ENCODE results near the gene RERE. TPM values are rescaled to one million over a fixed set of nuclear protein-coding genes. Genes with fewer than 3 reads are reported as not detected.

RERE gene
- total RNA-seq, 1 donor from 2014 or later = 124 TPM

GRCh38 chr1:8684590-8684989, 132.8 kb downstream of the RERE start:
- Histone ChIP-seq H2AFZ (ENCODE audit: low read depth, low read length) (no peak overlapping the region), H3K4me3 (ENCODE audit: insufficient read depth, low read depth, low read length) (no peak overlapping the region), H3K9ac (ENCODE audit: low read length) (no peak overlapping the region), H4K20me1 (ENCODE audit: insufficient read depth, low read length) (peaks cover 50% of the 10 kb centered on the region), H3K27me3 (ENCODE audit: insufficient read depth, low read length) (no peaks in the 10 kb centered on the region), H3K9me3 (ENCODE audit: insufficient read depth, low read depth, low read length) (no peaks in the 10 kb centered on the region), H3K4me1 (ENCODE audit: insufficient read depth, low read length) (peaks cover 5% of the 10 kb centered on the region), H3K27ac (ENCODE audit: low read depth, low read length) (no peak overlapping the region), H3K36me3 (ENCODE audit: insufficient read depth, low read length) (no peaks in the 10 kb centered on the region), H3K79me2 (ENCODE audit: insufficient read depth, low read length) (peaks cover 80% of the 10 kb centered on the region), H3K4me2 (ENCODE audit: low read length) (no peak overlapping the region)
- FAIRE-seq = no peak
- no peaks in the 10 kb centered on the region for H3K9me3 Mint-ChIP-seq (ENCODE audit: unreplicated experiment)
- H3K36me3 Mint-ChIP-seq (ENCODE audit: low read depth, unreplicated experiment) = peaks cover 7% of the 10 kb centered on the region
- no peaks in the 10 kb centered on the region for H3K27me3 Mint-ChIP-seq (ENCODE audit: low read depth, unreplicated experiment)
- TF ChIP-seq EZH2 (IDR thresholded peaks at IDR 0.05; ENCODE audit: insufficient read depth, low read length) (no peak), CTCF (IDR thresholded peaks at IDR 0.05; ENCODE audit: insufficient read depth, low read depth, low read length) (no peak)
- H3K27ac Mint-ChIP-seq (ENCODE audit: unreplicated experiment) = peak overlapping the region; percentile 14
- no peak for DNase-seq (ENCODE audit: low read depth)
- no peak overlapping the region for H3K4me3 Mint-ChIP-seq (ENCODE audit: unreplicated experiment)
- peaks cover 16% of the 10 kb centered on the region for H3K4me1 Mint-ChIP-seq (ENCODE audit: low read depth, unreplicated experiment)

- H3K4me1 ChIP-seq (ENCODE audit: insufficient read depth, low read length) = peaks cover 10% of the 10 kb centered on the region
- no peak overlapping the region for H3K9ac ChIP-seq (ENCODE audit: low read length)
- peaks cover 58% of the 10 kb centered on the region for H4K20me1 ChIP-seq (ENCODE audit: insufficient read depth, low read length)
- no peaks in the 10 kb centered on the region for H3K9me3 Mint-ChIP-seq (ENCODE audit: unreplicated experiment)
- H3K9me3 ChIP-seq (ENCODE audit: insufficient read depth, low read depth, low read length) = no peaks in the 10 kb centered on the region
- no peak overlapping the region for H3K4me3 ChIP-seq (ENCODE audit: insufficient read depth, low read depth, low read length)
- H3K36me3 Mint-ChIP-seq (ENCODE audit: low read depth, unreplicated experiment) = peaks cover 2% of the 10 kb centered on the region
- peaks cover 19% of the 10 kb centered on the region for H3K4me1 Mint-ChIP-seq (ENCODE audit: low read depth, unreplicated experiment)
- H2AFZ ChIP-seq (ENCODE audit: low read depth, low read length) = no peak overlapping the region
- H3K27me3 Mint-ChIP-seq (ENCODE audit: low read depth, unreplicated experiment) = no peaks in the 10 kb centered on the region
- FAIRE-seq (no peak), DNase-seq (ENCODE audit: low read depth) (no peak)
- TF ChIP-seq EZH2 (IDR thresholded peaks at IDR 0.05; ENCODE audit: insufficient read depth, low read length) (no peak), CTCF (IDR thresholded peaks at IDR 0.05; ENCODE audit: insufficient read depth, low read depth, low read length) (no peak)
- H3K4me2 ChIP-seq (ENCODE audit: low read length) = no peak overlapping the region
- no peak overlapping the region for H3K27ac Mint-ChIP-seq (ENCODE audit: unreplicated experiment)
- H3K27me3 ChIP-seq (ENCODE audit: insufficient read depth, low read length) = no peaks in the 10 kb centered on the region
- no peaks in the 10 kb centered on the region for H3K36me3 ChIP-seq (ENCODE audit: insufficient read depth, low read length)
- peaks cover 81% of the 10 kb centered on the region for H3K79me2 ChIP-seq (ENCODE audit: insufficient read depth, low read length)
- H3K4me3 Mint-ChIP-seq (ENCODE audit: unreplicated experiment) = no peak overlapping the region
- no peak overlapping the region for H3K27ac ChIP-seq (ENCODE audit: low read depth, low read length)
Observed at GRCh38 chr1:8682573-8682972, 134.9 kb downstream of the RERE start.

- no peaks in the 10 kb centered on the region for H3K27me3 ChIP-seq (ENCODE audit: insufficient read depth, low read length)
- no peak overlapping the region for H3K9ac ChIP-seq (ENCODE audit: low read length)
- no peaks in the 10 kb centered on the region for H3K9me3 ChIP-seq (ENCODE audit: insufficient read depth, low read depth, low read length)
- no peaks in the 10 kb centered on the region for H3K36me3 ChIP-seq (ENCODE audit: insufficient read depth, low read length)
- FAIRE-seq (no peak), DNase-seq (ENCODE audit: low read depth) (no peak)
- no peak overlapping the region for H3K4me2 ChIP-seq (ENCODE audit: low read length)
- no peak for TF ChIP-seq EZH2 (IDR thresholded peaks at IDR 0.05; ENCODE audit: insufficient read depth, low read length)
- TF ChIP-seq CTCF (IDR thresholded peaks at IDR 0.05; ENCODE audit: insufficient read depth, low read depth, low read length) = no peak
- peaks cover 20% of the 10 kb centered on the region for H3K4me1 Mint-ChIP-seq (ENCODE audit: low read depth, unreplicated experiment)
- H3K4me3 ChIP-seq (ENCODE audit: insufficient read depth, low read depth, low read length) = no peak overlapping the region
- no peak overlapping the region for H2AFZ ChIP-seq (ENCODE audit: low read depth, low read length)
- H3K4me1 ChIP-seq (ENCODE audit: insufficient read depth, low read length) = peaks cover 10% of the 10 kb centered on the region
- no peak overlapping the region for H3K27ac Mint-ChIP-seq (ENCODE audit: unreplicated experiment)
- H3K79me2 ChIP-seq (ENCODE audit: insufficient read depth, low read length) = peaks cover 82% of the 10 kb centered on the region
- H3K27ac ChIP-seq (ENCODE audit: low read depth, low read length) = no peak overlapping the region
- no peaks in the 10 kb centered on the region for H3K27me3 Mint-ChIP-seq (ENCODE audit: low read depth, unreplicated experiment)
- no peaks in the 10 kb centered on the region for H3K9me3 Mint-ChIP-seq (ENCODE audit: unreplicated experiment)
- H3K4me3 Mint-ChIP-seq (ENCODE audit: unreplicated experiment) = no peak overlapping the region
- H3K36me3 Mint-ChIP-seq (ENCODE audit: low read depth, unreplicated experiment) = peaks cover 2% of the 10 kb centered on the region
- peaks cover 54% of the 10 kb centered on the region for H4K20me1 ChIP-seq (ENCODE audit: insufficient read depth, low read length)
Observed at GRCh38 chr1:8681911-8682310, 135.5 kb downstream of the RERE start.
